CD4-positive, alpha-beta T cell (primary cell): ENCODE data around the gene TMEM25. TPM values are rescaled to one million over a fixed set of nuclear protein-coding genes. Genes with fewer than 3 reads are reported as not detected.

Experiments
- ATAC-seq: fragments of 200-7000 bp; cut with Tn5 transposase; one replicate; pipeline ENCODE4 v1.10.0; 2022; ENCODE audit warnings: mild to moderate bottlenecking; ENCODE audit not compliant: poor library complexity
- CTCF ChIA-PET: fragments of 350-600 bp; sonication (Branson Sonifier 250); formaldehyde crosslinking; loops from one replicate; lab custom pipeline; 2021; ENCODE audit warnings: antibody characterized with exemption, inconsistent platforms; lab: Charles Lee
- POLR2A ChIA-PET: fragments of 350-600 bp; sonication (Branson Sonifier 250); formaldehyde crosslinking; loops from one replicate; lab custom pipeline; 2021; ENCODE audit warnings: antibody characterized with exemption, inconsistent platforms; lab: Charles Lee
- DNase-seq, 14 experiments: peaks; one replicate each; pipeline ENCODE4 v3.0.0-alpha.2; 2013 to 2020; ENCODE audit warnings: mixed read lengths in 2 of 14
- H3K27ac ChIP-seq, 2 donors: one replicate each; pipeline versions ENCODE4 v1.5.1 to v1.7.0; 2013; ENCODE audit warnings: low read length in 2 of 2, low read depth in 1 of 2, mild to moderate bottlenecking in 1 of 2
- H3K27me3 ChIP-seq, 2 experiments: 1 replicate in 1 of 2; 2 replicates in 1 of 2; pipeline versions ENCODE4 v1.6.1 to v1.7.0; 2013; ENCODE audit warnings: low read length in 2 of 2, control low read depth in 1 of 2, mild to moderate bottlenecking in 1 of 2, moderate library complexity in 1 of 2; ENCODE audit not compliant: insufficient read depth in 2 of 2, control insufficient read depth in 1 of 2
- H3K36me3 ChIP-seq: one replicate; pipeline ENCODE4 v1.6.1; 2013; ENCODE audit warnings: low read length, control low read depth; ENCODE audit not compliant: insufficient read depth
- H3K4me1 ChIP-seq: one replicate; pipeline ENCODE4 v1.6.1; 2013; ENCODE audit warnings: low read length, control low read depth; ENCODE audit not compliant: insufficient read depth
- H3K4me3 ChIP-seq: one replicate; pipeline ENCODE4 v1.5.1; 2013; ENCODE audit warnings: mild to moderate bottlenecking, low read length, moderate library complexity
- H3K9me3 ChIP-seq, 2 experiments: 1 replicate in 1 of 2; 2 replicates in 1 of 2; pipeline versions ENCODE4 v1.6.1 to v1.7.0; 2013; ENCODE audit warnings: low read length in 2 of 2, mild to moderate bottlenecking in 2 of 2, control low read depth in 1 of 2, moderate library complexity in 1 of 2; ENCODE audit not compliant: control insufficient read depth in 1 of 2, insufficient read depth in 1 of 2
- H3K27ac Mint-ChIP-seq: one replicate; pipeline ENCODE4 v1.8.0; 2020; ENCODE audit warnings: mixed read lengths
- H3K27me3 Mint-ChIP-seq: one replicate; pipeline ENCODE4 v1.8.0; 2021; ENCODE audit warnings: mixed read lengths
- H3K36me3 Mint-ChIP-seq: one replicate; pipeline ENCODE4 v1.8.0; 2021; ENCODE audit warnings: low read depth, mixed read lengths
- H3K4me1 Mint-ChIP-seq: one replicate; pipeline ENCODE4 v1.8.0; 2021; ENCODE audit warnings: low read depth, mixed read lengths
- H3K4me3 Mint-ChIP-seq: one replicate; pipeline ENCODE4 v1.8.0; 2020; ENCODE audit warnings: mild to moderate bottlenecking, mixed read lengths
- H3K9me3 Mint-ChIP-seq: one replicate; pipeline ENCODE4 v1.8.0; 2020; ENCODE audit warnings: mixed read lengths
- intact Hi-C, 2 experiments: fragments of 100-400 bp; cut with DNase I in 1 of 2; cut with micrococcal nuclease in 1 of 2; formaldehyde crosslinking; loops; one replicate each; pipeline versions ENCODE4 v1.15.1 to v1.9.0; 2023 to 2025; cut with DNase I, micrococcal nuclease
- total RNA-seq, 174 experiments: library from RNA in 2 of 174; stranded (reverse) in 2 of 174; gene quantifications; one replicate each; pipeline ENCODE4 v1.2.3 and lab custom pipeline; 2021 to 2026
- TF ChIP-seq, protein P1 (sequence below): fragments of 200-600 bp; IDR thresholded peaks from one replicate; pipeline ENCODE4 v1.8.0; 2022; ENCODE audit warnings: antibody characterized with exemption, mild to moderate bottlenecking

The TMEM25 gene
- total RNA-seq, 2 experiments from 2014 or later = 18.3 to 18.5 TPM

DNA sequence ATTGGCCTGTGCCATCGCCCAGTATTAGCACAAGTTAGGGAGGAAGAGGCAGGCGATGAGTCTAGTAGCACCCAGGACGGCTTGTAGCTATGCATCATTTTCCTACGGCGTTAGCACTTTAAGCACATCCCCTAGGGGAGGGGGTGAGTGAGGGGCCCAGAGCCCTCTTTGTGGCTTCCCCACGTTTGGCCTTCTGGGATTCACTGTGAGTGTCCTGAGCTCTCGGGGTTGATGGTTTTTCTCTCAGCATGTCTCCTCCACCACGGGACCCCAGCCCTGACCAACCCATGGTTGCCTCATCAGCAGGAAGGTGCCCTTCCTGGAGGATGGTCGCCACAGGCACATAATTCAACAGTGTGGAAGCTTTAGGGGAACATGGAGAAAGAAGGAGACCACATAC is 4.3 kb downstream of the TMEM25 start:
- no peak overlapping the region for H3K4me3 ChIP-seq
- Mint-ChIP-seq H3K9me3 (no peaks in the 10 kb centered on the region), H3K4me3 (peak overlapping the region; percentile 30), H3K36me3 (peaks cover 8% of the 10 kb centered on the region), H3K27me3 (no peaks in the 10 kb centered on the region), H3K27ac (no peak overlapping the region), H3K4me1 (peaks cover 10% of the 10 kb centered on the region)
- H3K9me3 ChIP-seq = no peaks in the 10 kb centered on the region
- H3K27me3 ChIP-seq = no peaks in the 10 kb centered on the region
- no peak for ATAC-seq
- TF ChIP-seq, protein P1, sequence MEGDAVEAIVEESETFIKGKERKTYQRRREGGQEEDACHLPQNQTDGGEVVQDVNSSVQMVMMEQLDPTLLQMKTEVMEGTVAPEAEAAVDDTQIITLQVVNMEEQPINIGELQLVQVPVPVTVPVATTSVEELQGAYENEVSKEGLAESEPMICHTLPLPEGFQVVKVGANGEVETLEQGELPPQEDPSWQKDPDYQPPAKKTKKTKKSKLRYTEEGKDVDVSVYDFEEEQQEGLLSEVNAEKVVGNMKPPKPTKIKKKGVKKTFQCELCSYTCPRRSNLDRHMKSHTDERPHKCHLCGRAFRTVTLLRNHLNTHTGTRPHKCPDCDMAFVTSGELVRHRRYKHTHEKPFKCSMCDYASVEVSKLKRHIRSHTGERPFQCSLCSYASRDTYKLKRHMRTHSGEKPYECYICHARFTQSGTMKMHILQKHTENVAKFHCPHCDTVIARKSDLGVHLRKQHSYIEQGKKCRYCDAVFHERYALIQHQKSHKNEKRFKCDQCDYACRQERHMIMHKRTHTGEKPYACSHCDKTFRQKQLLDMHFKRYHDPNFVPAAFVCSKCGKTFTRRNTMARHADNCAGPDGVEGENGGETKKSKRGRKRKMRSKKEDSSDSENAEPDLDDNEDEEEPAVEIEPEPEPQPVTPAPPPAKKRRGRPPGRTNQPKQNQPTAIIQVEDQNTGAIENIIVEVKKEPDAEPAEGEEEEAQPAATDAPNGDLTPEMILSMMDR = no peak
- intact Hi-C loops = no loop called here
- DNase-seq = no peak
- peaks cover 12% of the 10 kb centered on the region for H3K4me1 ChIP-seq
- no peak overlapping the region for H3K27ac ChIP-seq
- ChIA-PET CTCF (no interaction called here), POLR2A (interaction anchor here (0.9 kb wide), 1 partner anchor 21 kb away, joined by 3 read pairs; no protein-coding TSS in a partner anchor)
- peaks cover 2% of the 10 kb centered on the region for H3K36me3 ChIP-seq

DNA sequence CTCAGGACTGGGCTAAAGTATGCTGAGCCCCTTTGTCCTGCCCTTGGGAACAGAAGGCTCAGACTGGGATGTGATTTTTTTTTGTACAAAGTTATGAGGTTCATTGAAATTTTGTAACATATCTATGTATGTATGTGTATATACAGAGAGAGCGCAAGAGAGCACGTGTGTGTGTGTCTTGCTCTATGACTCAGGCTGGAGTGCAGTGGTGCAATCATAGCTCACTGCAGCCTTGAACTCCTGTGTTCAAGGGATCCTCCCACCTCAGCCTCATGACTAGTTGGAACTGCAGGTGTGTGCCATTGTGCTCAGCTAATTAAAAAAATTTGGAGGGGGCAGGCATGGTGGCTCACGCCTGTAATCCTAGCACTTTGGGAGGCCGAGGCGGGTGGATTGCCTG is 5.7 kb downstream of the TMEM25 start:
- intact Hi-C loops = no loop called here
- ChIA-PET CTCF (no interaction called here), POLR2A (no interaction called here)
- H3K36me3 ChIP-seq = peaks cover 2% of the 10 kb centered on the region
- H3K9me3 ChIP-seq = no peaks in the 10 kb centered on the region
- H3K27ac ChIP-seq = no peak overlapping the region
- H3K9me3 Mint-ChIP-seq = no peaks in the 10 kb centered on the region
- peaks cover 10% of the 10 kb centered on the region for H3K36me3 Mint-ChIP-seq
- DNase-seq = no peak
- ATAC-seq = no peak
- H3K27me3 ChIP-seq = no peaks in the 10 kb centered on the region
- no peak overlapping the region for H3K27ac Mint-ChIP-seq
- H3K4me3 Mint-ChIP-seq = no peak overlapping the region
- H3K27me3 Mint-ChIP-seq = no peaks in the 10 kb centered on the region
- no peak overlapping the region for H3K4me3 ChIP-seq
- H3K4me1 ChIP-seq = peaks cover 4% of the 10 kb centered on the region
- peaks cover 3% of the 10 kb centered on the region for H3K4me1 Mint-ChIP-seq
- TF ChIP-seq, protein P1 = no peak

DNA sequence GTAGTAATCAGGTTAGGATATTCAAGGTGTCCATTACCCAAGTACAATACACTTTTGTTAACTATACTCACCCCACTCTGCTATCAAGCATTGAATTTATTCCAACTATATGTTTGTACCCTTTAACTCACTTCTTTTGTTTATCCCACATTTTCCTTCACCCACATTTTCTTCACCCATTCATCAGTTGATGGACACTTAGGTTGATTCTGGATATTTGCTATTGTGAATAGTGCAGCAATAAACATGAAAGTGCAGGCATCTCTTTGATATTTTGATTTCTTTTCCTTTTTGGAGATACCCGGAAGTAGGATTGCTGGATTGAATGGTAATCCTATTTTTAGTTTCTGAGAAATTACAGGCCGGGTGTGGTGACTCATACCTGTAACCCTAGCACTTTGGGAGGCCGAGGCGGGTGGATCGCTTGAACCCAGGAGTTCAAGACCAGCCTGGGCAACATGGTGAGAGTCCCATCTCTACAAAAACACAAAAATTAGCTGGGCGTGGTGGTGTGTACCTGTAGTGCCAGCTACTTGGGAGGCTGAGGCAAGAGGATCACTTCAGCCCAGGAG is 6.5 kb downstream of the TMEM25 start:
- Mint-ChIP-seq H3K9me3 (no peaks in the 10 kb centered on the region), H3K4me3 (no peak overlapping the region), H3K27me3 (no peaks in the 10 kb centered on the region), H3K36me3 (peaks cover 15% of the 10 kb centered on the region), H3K4me1 (no peaks in the 10 kb centered on the region), H3K27ac (no peak overlapping the region)
- ChIA-PET CTCF (no interaction called here), POLR2A (no interaction called here)
- ATAC-seq = no peak
- intact Hi-C loops = no loop called here
- peaks cover 6% of the 10 kb centered on the region for H3K36me3 ChIP-seq
- no peaks in the 10 kb centered on the region for H3K4me1 ChIP-seq
- no peak overlapping the region for H3K27ac ChIP-seq
- no peak for DNase-seq
- no peaks in the 10 kb centered on the region for H3K27me3 ChIP-seq
- no peaks in the 10 kb centered on the region for H3K9me3 ChIP-seq
- TF ChIP-seq, protein P1 = no peak
- no peak overlapping the region for H3K4me3 ChIP-seq
